ENCODE measurements around the gene MEN1.

The MEN1 gene

GRCh38 chr11:64803846-64804345 is 6.5 kb downstream of the MEN1 start:
- TF ChIP-seq KLF9 (tag by site-specific recombination; IDR thresholded peaks at IDR 0.05; ENCODE audit: low read depth): no peak
- TF ChIP-seq, protein P1, sequence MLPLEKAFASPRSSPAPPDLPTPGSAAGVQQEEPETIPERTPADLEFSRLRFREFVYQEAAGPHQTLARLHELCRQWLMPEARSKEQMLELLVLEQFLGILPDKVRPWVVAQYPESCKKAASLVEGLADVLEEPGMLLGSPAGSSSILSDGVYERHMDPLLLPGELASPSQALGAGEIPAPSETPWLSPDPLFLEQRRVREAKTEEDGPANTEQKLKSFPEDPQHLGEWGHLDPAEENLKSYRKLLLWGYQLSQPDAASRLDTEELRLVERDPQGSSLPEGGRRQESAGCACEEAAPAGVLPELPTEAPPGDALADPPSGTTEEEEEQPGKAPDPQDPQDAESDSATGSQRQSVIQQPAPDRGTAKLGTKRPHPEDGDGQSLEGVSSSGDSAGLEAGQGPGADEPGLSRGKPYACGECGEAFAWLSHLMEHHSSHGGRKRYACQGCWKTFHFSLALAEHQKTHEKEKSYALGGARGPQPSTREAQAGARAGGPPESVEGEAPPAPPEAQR (tag by site-specific recombination; IDR thresholded peaks at IDR 0.05): no peak
- no peak for TF ChIP-seq ZNF623 (tag by site-specific recombination; IDR thresholded peaks at IDR 0.05)
- no peak for TF ChIP-seq ZNF777 (tag by site-specific recombination; IDR thresholded peaks at IDR 0.05; ENCODE audit: borderline replicate concordance)
- TF ChIP-seq BCL11B (tag by site-specific recombination; IDR thresholded peaks at IDR 0.05; ENCODE audit: low read depth): no peak
- peak; percentile 77 for TF ChIP-seq ZNF335 (tag by site-specific recombination; conservative IDR thresholded peaks at IDR 0.05)
- TF ChIP-seq ZNF350 (tag by site-specific recombination; IDR thresholded peaks at IDR 0.05): no peak
- peak; percentile 16; the same call in 1 of the 2 replicates for TF ChIP-seq SP2 (tag by site-specific recombination; IDR thresholded peaks at IDR 0.05)
- TF ChIP-seq CTCF (tag by site-specific recombination; IDR thresholded peaks at IDR 0.05): no peak
- no peak for TF ChIP-seq ZNF155 (tag by site-specific recombination; IDR thresholded peaks at IDR 0.05)
- TF ChIP-seq, protein P2, sequence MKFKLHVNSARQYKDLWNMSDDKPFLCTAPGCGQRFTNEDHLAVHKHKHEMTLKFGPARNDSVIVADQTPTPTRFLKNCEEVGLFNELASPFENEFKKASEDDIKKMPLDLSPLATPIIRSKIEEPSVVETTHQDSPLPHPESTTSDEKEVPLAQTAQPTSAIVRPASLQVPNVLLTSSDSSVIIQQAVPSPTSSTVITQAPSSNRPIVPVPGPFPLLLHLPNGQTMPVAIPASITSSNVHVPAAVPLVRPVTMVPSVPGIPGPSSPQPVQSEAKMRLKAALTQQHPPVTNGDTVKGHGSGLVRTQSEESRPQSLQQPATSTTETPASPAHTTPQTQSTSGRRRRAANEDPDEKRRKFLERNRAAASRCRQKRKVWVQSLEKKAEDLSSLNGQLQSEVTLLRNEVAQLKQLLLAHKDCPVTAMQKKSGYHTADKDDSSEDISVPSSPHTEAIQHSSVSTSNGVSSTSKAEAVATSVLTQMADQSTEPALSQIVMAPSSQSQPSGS (tag by site-specific recombination; IDR thresholded peaks at IDR 0.05; ENCODE audit: low read depth): no peak
- no peak for TF ChIP-seq ZNF140 (tag by site-specific recombination; IDR thresholded peaks at IDR 0.05)
- TF ChIP-seq ZNF223 (tag by site-specific recombination; IDR thresholded peaks at IDR 0.05): no peak
- TF ChIP-seq ZNF146 (tag by site-specific recombination; IDR thresholded peaks at IDR 0.05): no peak
- TF ChIP-seq GLIS2 (tag by site-specific recombination; IDR thresholded peaks at IDR 0.05): no peak
- peak; percentile 25; the same call in 1 of the 2 replicates for TF ChIP-seq SP3 (tag by site-specific recombination; IDR thresholded peaks at IDR 0.05)
- ChIA-PET CTCF (interaction anchor here (0.5 to 1.3 kb wide), 6 partner anchors 10 to 105 kb away, joined by 3 to 5 read pairs (median 3); no protein-coding TSS in a partner anchor), POLR2A (interaction anchor here (0.6 to 2.3 kb wide), 3 partner anchors 9 to 76 kb away, joined by 3 to 24 read pairs (median 8); partner anchors contain the start of gene SF1)
- no peak overlapping the region for H3K27ac ChIP-seq (ENCODE audit: extremely low read depth, low read depth, low read length)
- H3K36me3 ChIP-seq (ENCODE audit: control insufficient read depth in 2 of 2, insufficient read depth in 1 of 2, low read length in 2 of 2): peaks cover 0 to 54% of the 10 kb centered on the region in 2 experiments; a peak in 2 of 3 replicates
- peaks cover 4% of the 10 kb centered on the region for H3K4me1 ChIP-seq (ENCODE audit: control insufficient read depth, insufficient read depth, low read length)
- no peaks in the 10 kb centered on the region for H3K9me3 ChIP-seq (ENCODE audit: control insufficient read depth, insufficient read depth, low read depth, low read length)
- peak overlapping the region; percentile 47 for H3K4me3 ChIP-seq (ENCODE audit: low read depth, low read length)

DNA sequence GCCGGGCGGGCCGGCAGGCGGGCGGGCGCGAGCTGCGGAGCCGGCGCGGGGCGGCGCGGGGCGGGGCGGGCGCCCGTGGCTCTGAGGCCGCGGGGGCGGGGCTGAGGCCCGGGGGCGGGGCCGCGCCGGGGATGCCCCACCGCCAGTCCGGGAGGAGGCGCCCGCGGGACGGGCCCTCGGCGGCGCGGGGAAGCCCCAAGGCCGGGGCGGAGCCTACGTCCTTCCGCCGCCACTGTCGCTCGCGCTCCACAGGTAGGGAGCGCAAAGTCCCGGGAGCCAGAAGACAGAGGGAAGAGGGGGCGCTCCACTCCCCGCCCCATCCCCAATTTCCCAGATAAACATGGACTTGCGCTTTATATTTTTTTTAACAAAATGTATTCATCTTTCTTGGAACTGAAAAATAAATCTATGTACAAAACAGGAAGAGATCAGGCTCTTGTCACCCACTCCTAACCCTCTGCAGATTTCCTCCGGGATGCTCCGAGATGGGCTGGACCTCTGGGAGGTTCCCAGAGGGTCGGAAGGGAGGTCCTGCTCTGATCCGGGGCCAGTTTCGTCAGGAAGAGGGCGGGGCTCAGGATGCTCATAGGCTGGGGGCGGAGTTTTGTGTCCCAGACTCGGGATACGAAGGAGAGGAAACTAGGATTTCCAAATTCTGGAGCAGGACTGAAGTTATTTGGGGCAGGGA is 7.0 kb downstream of the MEN1 start, which contains the start of gene MAP4K2:
Gene MAP4K2, minus strand, starts transcription at position 57 of the 688 bp plus-strand sequence. CDS start 65 bp downstream, outside the sequence.
- POLR2A ChIA-PET: interaction anchor here (0.5 to 2.3 kb wide), 4 partner anchors 10 to 611 kb away, joined by 3 to 24 read pairs (median 6); partner anchors contain the start of gene SF1
- H3K36me3 ChIP-seq (ENCODE audit: control insufficient read depth in 2 of 2, insufficient read depth in 1 of 2, low read length in 2 of 2): peaks cover 0 to 54% of the 10 kb centered on the region in 2 experiments; a peak in 2 of 3 replicates
- TF ChIP-seq IKZF3 (tag by site-specific recombination; IDR thresholded peaks at IDR 0.05): peak; percentile 87
- TF ChIP-seq PATZ1 (tag by site-specific recombination; IDR thresholded peaks at IDR 0.05): peak; percentile 44; the same call in 1 of the 2 replicates
- peak; percentile 25; the same call in 1 of the 2 replicates for TF ChIP-seq ZXDB (tag by site-specific recombination; IDR thresholded peaks at IDR 0.05)
- no peak for TF ChIP-seq ZNF776 (tag by site-specific recombination; IDR thresholded peaks at IDR 0.05; ENCODE audit: borderline replicate concordance)
- TF ChIP-seq, protein P3, sequence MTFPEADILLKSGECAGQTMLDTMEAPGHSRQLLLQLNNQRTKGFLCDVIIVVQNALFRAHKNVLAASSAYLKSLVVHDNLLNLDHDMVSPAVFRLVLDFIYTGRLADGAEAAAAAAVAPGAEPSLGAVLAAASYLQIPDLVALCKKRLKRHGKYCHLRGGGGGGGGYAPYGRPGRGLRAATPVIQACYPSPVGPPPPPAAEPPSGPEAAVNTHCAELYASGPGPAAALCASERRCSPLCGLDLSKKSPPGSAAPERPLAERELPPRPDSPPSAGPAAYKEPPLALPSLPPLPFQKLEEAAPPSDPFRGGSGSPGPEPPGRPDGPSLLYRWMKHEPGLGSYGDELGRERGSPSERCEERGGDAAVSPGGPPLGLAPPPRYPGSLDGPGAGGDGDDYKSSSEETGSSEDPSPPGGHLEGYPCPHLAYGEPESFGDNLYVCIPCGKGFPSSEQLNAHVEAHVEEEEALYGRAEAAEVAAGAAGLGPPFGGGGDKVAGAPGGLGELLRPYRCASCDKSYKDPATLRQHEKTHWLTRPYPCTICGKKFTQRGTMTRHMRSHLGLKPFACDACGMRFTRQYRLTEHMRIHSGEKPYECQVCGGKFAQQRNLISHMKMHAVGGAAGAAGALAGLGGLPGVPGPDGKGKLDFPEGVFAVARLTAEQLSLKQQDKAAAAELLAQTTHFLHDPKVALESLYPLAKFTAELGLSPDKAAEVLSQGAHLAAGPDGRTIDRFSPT (tag by site-specific recombination; IDR thresholded peaks at IDR 0.05): no peak
- no peak for TF ChIP-seq ZNF423 (tag by site-specific recombination; IDR thresholded peaks at IDR 0.05)
- TF ChIP-seq ZEB2 (tag by site-specific recombination; IDR thresholded peaks at IDR 0.05): peak; percentile 57; the same call in 1 of the 2 replicates
- peak; percentile 37; the same call in 1 of the 2 replicates for TF ChIP-seq KLF10 (tag by site-specific recombination; IDR thresholded peaks at IDR 0.05)
- TF ChIP-seq HOXC10 (CRISPR knock-in tag; IDR thresholded peaks at IDR 0.05): no peak

More for the DNA sequence above, 7.0 kb downstream of the MEN1 start, which contains the start of gene MAP4K2:
- H3K27ac ChIP-seq (ENCODE audit: extremely low read depth, low read depth, low read length): no peak within 1 kb of the TSS; the same call in 1 of the 2 replicates
- CTCF ChIA-PET: interaction anchor here (0.7 to 1.3 kb wide), 6 partner anchors 9 to 193 kb away, joined by 3 to 6 read pairs (median 3); no protein-coding TSS in a partner anchor
- H3K4me1 ChIP-seq (ENCODE audit: control insufficient read depth, insufficient read depth, low read length): peaks cover 4% of the 10 kb centered on the region
- H3K9me3 ChIP-seq (ENCODE audit: control insufficient read depth, insufficient read depth, low read depth, low read length): no peaks in the 10 kb centered on the region
- H3K4me3 ChIP-seq (ENCODE audit: low read depth, low read length): peak within 1 kb of the TSS; percentile 47

Measured in HEK293 (cell line).